ENCODE measurements around the gene MEPCE. TPM values are rescaled to one million over a fixed set of nuclear protein-coding genes. Genes with fewer than 3 reads are reported as not detected.
A peak's percentile ranks its signal among the peaks of the same experiment; 100 is the strongest.
"Not testable (repeated sequence)": the region's sequence is repeated elsewhere in the genome, so short reads cannot be mapped to it uniquely, and the experiment has no call there.

The MEPCE gene
- total and polyA plus RNA-seq, 2 donors (not counting 1 experiment from before 2014, with no cell fraction given), result 11.4 to 26.6 TPM

DNA sequence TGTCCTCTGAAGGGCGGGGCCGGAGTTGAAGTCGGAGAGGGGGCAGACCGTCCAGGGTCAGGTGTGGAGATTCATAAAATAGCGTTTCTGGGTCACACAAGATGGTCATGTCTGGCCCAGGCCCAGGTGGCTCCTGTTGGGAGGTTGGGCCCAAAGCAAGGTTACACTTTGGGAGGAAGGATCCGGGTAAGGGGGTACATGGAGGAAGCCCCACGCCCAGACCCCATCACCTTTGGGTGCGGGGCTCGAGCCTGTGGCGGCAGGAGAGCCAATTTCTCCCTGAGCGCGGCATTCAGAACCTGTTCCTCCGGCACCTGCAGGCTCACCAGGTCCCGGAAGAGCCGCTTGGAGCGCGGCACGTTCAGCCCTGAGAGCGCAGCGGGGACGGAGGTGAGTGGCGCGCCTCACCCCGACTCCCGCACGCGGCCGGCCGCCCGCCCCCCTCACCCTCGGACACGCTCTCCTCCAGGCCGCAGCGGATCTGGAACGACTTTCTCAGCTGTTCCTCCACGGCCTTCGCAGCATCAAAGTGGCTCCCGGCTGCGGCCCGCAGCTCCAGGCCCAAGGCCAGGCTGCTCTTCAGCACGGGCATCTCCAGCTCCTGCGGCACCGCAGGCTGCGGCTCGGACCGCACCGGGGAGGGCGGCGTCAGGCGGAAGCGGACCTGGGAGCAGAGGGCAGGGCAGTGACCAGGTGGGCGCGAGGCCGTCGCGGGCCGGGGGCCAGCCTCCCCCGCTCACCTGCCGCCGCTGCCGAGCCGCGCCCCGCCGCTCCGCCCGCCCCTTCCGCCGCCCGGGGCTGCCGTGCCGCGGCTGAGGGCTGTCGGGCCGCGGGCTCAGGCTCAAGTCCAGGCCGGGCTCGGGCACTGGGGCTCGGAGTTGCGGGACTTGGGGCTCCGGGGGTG, 6.0 kb downstream of the MEPCE start:
- Histone ChIP-seq H4K20me1 (ENCODE audit: control insufficient read depth, extremely low read depth, insufficient read depth, low read length) (no peaks in the 10 kb centered on the region), H3K79me2 (ENCODE audit: control insufficient read depth, insufficient read depth, low read length) (peaks cover 48% of the 10 kb centered on the region), H3K36me3 (ENCODE audit: control insufficient read depth, insufficient read depth, low read length) (peaks cover 15% of the 10 kb centered on the region), H3K4me2 (ENCODE audit: extremely low read depth, insufficient read depth, low read length) (peak overlapping the region; percentile 89), H3K4me1 (ENCODE audit: control insufficient read depth, extremely low read depth, insufficient read depth, low read length) (peaks cover 11% of the 10 kb centered on the region), H3K27ac (ENCODE audit: insufficient read depth, low read length) (peak overlapping the region; percentile 94), H3K27me3 (ENCODE audit: control insufficient read depth, insufficient read depth, low read length) (no peaks in the 10 kb centered on the region), H3K9me3 (ENCODE audit: control insufficient read depth, insufficient read depth, low read depth, low read length) (no peaks in the 10 kb centered on the region), H2AFZ (ENCODE audit: low read length) (no peak overlapping the region), H3K4me3 (replicated peaks in 1 of 4; ENCODE audit: control extremely low read depth in 1 of 4, insufficient read depth in 1 of 4, low read depth in 3 of 4, low read length in 4 of 4) (peak overlapping the region; percentile 58 to 85 (median 76)), H3K9ac (ENCODE audit: insufficient read depth, low read length) (peak overlapping the region; percentile 91)
- TF ChIP-seq EZH2 (IDR thresholded peaks at IDR 0.05; ENCODE audit: low read length, missing control alignments), result no peak
- TF ChIP-seq, protein P1, sequence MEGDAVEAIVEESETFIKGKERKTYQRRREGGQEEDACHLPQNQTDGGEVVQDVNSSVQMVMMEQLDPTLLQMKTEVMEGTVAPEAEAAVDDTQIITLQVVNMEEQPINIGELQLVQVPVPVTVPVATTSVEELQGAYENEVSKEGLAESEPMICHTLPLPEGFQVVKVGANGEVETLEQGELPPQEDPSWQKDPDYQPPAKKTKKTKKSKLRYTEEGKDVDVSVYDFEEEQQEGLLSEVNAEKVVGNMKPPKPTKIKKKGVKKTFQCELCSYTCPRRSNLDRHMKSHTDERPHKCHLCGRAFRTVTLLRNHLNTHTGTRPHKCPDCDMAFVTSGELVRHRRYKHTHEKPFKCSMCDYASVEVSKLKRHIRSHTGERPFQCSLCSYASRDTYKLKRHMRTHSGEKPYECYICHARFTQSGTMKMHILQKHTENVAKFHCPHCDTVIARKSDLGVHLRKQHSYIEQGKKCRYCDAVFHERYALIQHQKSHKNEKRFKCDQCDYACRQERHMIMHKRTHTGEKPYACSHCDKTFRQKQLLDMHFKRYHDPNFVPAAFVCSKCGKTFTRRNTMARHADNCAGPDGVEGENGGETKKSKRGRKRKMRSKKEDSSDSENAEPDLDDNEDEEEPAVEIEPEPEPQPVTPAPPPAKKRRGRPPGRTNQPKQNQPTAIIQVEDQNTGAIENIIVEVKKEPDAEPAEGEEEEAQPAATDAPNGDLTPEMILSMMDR (conservative IDR thresholded peaks at IDR 0.05 in 1 of 2, IDR thresholded peaks at IDR 0.05 in 1 of 2; ENCODE audit: low read depth in 1 of 2, low read length in 2 of 2), result no peak
- peak in 1 of 2 donors; percentile 33 for DNase-seq (ENCODE audit: low read depth in 2 of 2)

DNA sequence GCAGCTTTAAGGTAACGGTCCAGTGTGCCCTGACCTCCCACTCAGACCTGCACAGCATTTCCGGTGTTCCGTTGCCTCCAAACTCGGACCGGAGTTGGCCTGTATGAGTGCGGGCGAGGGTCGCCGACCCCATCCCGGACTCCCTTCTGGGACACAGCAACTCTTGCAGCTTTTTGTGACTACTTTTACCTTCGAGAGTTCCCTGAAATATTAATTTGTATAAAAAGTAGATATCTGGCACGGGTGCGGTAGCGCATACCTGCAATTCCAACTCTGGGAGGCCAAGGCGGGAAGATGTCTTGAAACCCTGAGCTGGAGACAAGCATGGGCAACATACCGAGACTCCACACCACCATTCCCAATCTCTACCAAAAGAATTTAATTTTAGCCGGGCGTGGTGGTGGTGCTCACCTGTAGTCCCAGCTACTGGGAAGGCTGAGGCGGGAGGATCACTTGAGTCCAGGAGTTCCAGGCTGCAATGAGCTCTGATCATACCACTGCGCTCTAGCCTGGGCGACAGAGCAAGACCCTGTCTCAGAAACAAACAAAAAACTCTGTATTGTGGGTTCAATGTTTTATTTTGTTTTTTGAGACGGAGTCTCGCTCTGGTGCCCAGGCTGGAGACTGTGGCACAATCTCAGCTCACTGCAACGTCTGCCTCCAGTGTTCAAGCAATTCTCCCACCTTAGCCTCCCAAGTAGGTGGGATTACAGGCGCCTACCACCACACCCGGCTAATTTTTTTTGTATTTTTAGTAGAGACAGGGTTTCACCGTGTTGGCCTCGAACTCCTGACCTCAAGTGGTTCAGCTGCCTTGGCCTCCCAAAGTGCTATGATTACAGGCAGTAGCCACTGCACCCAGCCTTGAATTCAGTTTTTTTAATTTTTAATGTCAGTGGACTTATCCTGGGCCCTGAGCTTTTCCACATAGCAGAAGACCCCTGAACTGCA, 7.8 kb downstream of the MEPCE start:
- no peak overlapping the region for H3K4me2 ChIP-seq (ENCODE audit: extremely low read depth, insufficient read depth, low read length)
- no peak overlapping the region for H3K4me3 ChIP-seq (replicated peaks in 1 of 4; ENCODE audit: control extremely low read depth in 1 of 4, insufficient read depth in 1 of 4, low read depth in 3 of 4, low read length in 4 of 4)
- no peak overlapping the region for H3K9ac ChIP-seq (ENCODE audit: insufficient read depth, low read length)
- H3K79me2 ChIP-seq (ENCODE audit: control insufficient read depth, insufficient read depth, low read length), result peaks cover 31% of the 10 kb centered on the region
- peaks cover 8% of the 10 kb centered on the region for H3K4me1 ChIP-seq (ENCODE audit: control insufficient read depth, extremely low read depth, insufficient read depth, low read length)
- TF ChIP-seq EZH2 (IDR thresholded peaks at IDR 0.05; ENCODE audit: low read length, missing control alignments), result no peak
- TF ChIP-seq, protein P1 (conservative IDR thresholded peaks at IDR 0.05 in 1 of 2, IDR thresholded peaks at IDR 0.05 in 1 of 2; ENCODE audit: low read depth in 1 of 2, low read length in 2 of 2), result no peak
- H3K27ac ChIP-seq (ENCODE audit: insufficient read depth, low read length), result no peak overlapping the region
- no peaks in the 10 kb centered on the region for H3K9me3 ChIP-seq (ENCODE audit: control insufficient read depth, insufficient read depth, low read depth, low read length)
- peaks cover 12% of the 10 kb centered on the region for H3K36me3 ChIP-seq (ENCODE audit: control insufficient read depth, insufficient read depth, low read length)
- no peaks in the 10 kb centered on the region for H4K20me1 ChIP-seq (ENCODE audit: control insufficient read depth, extremely low read depth, insufficient read depth, low read length)
- H2AFZ ChIP-seq (ENCODE audit: low read length), result no peak overlapping the region
- H3K27me3 ChIP-seq (ENCODE audit: control insufficient read depth, insufficient read depth, low read length), result no peaks in the 10 kb centered on the region
- no peak for DNase-seq (ENCODE audit: low read depth in 2 of 2)

DNA sequence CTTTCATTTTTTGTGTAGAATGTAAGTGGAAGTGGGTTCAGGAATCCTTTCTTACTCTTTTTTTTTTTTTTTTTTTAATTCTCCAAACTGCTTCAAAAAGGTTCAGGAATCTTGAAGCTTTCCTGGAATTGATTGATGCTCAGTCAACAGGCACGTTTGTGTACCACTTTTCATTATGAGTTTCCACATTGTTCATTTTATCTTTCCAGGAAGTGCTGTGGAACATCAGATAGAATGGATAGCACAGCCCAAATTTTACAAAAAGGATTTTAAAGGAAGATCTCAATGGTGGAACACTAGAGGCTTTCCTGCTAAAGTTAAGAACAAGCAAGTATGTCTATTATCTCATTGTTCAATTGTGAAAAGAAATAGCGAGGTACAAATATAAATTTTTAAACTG, 8.5 kb downstream of the MEPCE start:
- H4K20me1 ChIP-seq (ENCODE audit: control insufficient read depth, extremely low read depth, insufficient read depth, low read length), result no peaks in the 10 kb centered on the region
- no peak for TF ChIP-seq EZH2 (IDR thresholded peaks at IDR 0.05; ENCODE audit: low read length, missing control alignments)
- TF ChIP-seq, protein P1 (conservative IDR thresholded peaks at IDR 0.05 in 1 of 2, IDR thresholded peaks at IDR 0.05 in 1 of 2; ENCODE audit: low read depth in 1 of 2, low read length in 2 of 2), result no peak
- no peak overlapping the region for H3K27ac ChIP-seq (ENCODE audit: insufficient read depth, low read length)
- no peak for DNase-seq (ENCODE audit: low read depth in 2 of 2)
- no peak overlapping the region for H3K4me2 ChIP-seq (ENCODE audit: extremely low read depth, insufficient read depth, low read length)
- no peaks in the 10 kb centered on the region for H3K27me3 ChIP-seq (ENCODE audit: control insufficient read depth, insufficient read depth, low read length)
- H3K4me3 ChIP-seq (replicated peaks in 1 of 4; ENCODE audit: control extremely low read depth in 1 of 4, insufficient read depth in 1 of 4, low read depth in 3 of 4, low read length in 4 of 4), result no peak overlapping the region
- no peak overlapping the region for H3K9ac ChIP-seq (ENCODE audit: insufficient read depth, low read length)
- no peaks in the 10 kb centered on the region for H3K9me3 ChIP-seq (ENCODE audit: control insufficient read depth, insufficient read depth, low read depth, low read length)
- H3K79me2 ChIP-seq (ENCODE audit: control insufficient read depth, insufficient read depth, low read length), result peaks cover 25% of the 10 kb centered on the region
- no peak overlapping the region for H2AFZ ChIP-seq (ENCODE audit: low read length)
- H3K36me3 ChIP-seq (ENCODE audit: control insufficient read depth, insufficient read depth, low read length), result peaks cover 9% of the 10 kb centered on the region
- peaks cover 8% of the 10 kb centered on the region for H3K4me1 ChIP-seq (ENCODE audit: control insufficient read depth, extremely low read depth, insufficient read depth, low read length)

DNA sequence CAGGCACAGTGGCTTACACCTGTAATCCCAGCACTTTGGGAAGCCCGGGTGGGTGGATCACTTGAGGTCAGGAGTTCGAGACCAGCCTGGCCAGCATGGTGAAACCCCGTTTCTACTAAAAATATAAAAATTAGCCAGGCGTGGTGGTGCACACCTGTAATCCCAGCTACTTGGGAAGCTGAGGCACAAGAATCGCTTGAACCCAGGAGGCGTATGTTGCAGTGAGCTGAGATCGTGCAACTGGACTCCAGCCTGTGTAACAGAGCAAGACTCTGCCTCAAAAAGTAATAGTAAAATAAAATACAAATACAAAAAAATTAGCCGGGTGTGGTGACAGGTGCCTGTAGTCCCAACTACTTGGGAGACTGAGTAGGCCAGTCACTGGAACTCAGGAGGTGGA, 9.1 kb downstream of the MEPCE start:
- not testable (repeated sequence) for H3K4me2 ChIP-seq (ENCODE audit: extremely low read depth, insufficient read depth, low read length); H3K9ac ChIP-seq (ENCODE audit: insufficient read depth, low read length); H2AFZ ChIP-seq (ENCODE audit: low read length); DNase-seq (ENCODE audit: low read depth in 2 of 2); H3K36me3 ChIP-seq (ENCODE audit: control insufficient read depth, insufficient read depth, low read length); H3K4me1 ChIP-seq (ENCODE audit: control insufficient read depth, extremely low read depth, insufficient read depth, low read length); H3K4me3 ChIP-seq (replicated peaks in 1 of 4; ENCODE audit: control extremely low read depth in 1 of 4, insufficient read depth in 1 of 4, low read depth in 3 of 4, low read length in 4 of 4); H3K27me3 ChIP-seq (ENCODE audit: control insufficient read depth, insufficient read depth, low read length); H4K20me1 ChIP-seq (ENCODE audit: control insufficient read depth, extremely low read depth, insufficient read depth, low read length); H3K9me3 ChIP-seq (ENCODE audit: control insufficient read depth, insufficient read depth, low read depth, low read length)
- peaks cover 21% of the 10 kb centered on the region for H3K79me2 ChIP-seq (ENCODE audit: control insufficient read depth, insufficient read depth, low read length)
- peak overlapping the region; percentile 70 for H3K27ac ChIP-seq (ENCODE audit: insufficient read depth, low read length)

All from fibroblast of lung (primary cell).